Activated naive CD8-positive, alpha-beta T cell treated with anti-CD3 and anti-CD28 coated beads, Interleukin-2, amount 50 U/mL, for 16 hours (primary cell): Measurements from ENCODE around the gene THSD4.
"Not testable (repeated sequence)": the region's sequence is repeated elsewhere in the genome, so short reads cannot be mapped to it uniquely, and the experiment has no call there.

ENCODE experiments used
- DNase-seq: peaks from one replicate; pipeline ENCODE4 v3.0.0-alpha.2; 2020; ENCODE audit warnings: low read depth, low spot score

The THSD4 gene

DNA sequence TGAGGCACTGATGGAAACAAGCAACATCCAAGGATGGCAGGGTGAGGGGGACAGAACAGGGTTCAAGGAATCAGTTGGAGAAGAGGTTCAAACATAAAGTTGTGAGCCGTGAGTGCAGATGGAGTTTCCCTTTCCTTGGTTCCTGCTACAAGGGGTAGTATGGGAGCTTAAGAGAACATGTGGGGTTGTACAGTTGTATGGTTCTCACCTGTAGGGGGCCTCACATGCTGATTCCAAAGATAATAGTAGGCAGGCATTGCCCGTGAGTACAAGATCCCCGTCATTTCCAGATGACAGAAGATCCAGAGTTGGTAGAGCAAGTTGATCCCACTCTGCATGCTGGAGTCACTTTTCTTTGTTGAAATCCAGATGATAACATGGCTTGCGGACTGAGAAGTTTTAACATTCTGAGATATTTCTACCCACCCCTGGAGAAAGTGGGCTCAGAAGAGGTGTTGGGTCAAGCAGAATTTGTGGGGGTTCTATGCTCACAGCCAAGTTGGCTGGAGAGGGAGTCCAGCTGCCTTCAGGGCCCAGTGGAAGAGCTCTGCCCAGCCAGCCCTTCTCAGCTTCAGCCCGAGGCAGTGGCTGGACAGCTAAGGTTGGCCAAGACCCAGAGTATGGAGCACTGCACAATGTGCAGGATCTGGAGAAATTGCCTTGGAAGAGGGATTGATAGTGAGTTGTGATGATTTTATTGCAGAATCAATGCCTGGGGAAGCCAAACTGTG is 141.8 kb downstream of the THSD4 start:
- DNase-seq, result no peak

DNA sequence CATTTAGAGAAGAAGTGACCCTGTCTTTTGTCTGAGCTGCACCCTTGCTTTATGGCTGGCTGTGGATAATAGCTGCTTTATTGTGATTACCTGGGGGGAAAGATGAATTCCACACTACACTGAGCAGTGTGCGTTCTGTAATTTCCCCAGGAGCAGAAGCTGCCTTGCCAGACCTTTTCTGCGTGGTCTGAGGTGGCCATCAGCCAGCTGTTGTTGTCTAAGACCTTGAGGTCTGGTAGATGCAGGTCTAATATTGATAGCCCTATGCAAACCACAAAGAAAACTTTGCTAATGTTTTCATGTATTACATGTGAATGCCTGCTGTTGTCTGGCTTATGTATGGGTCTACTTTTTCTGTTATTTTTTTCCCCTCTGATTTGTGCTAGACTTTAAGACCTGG is 144.6 kb downstream of the THSD4 start:
- no peak for DNase-seq

- no peak for DNase-seq
These were observed 146.1 kb downstream of the THSD4 start for GRCh38 chr15:71261418-71261817.

DNA sequence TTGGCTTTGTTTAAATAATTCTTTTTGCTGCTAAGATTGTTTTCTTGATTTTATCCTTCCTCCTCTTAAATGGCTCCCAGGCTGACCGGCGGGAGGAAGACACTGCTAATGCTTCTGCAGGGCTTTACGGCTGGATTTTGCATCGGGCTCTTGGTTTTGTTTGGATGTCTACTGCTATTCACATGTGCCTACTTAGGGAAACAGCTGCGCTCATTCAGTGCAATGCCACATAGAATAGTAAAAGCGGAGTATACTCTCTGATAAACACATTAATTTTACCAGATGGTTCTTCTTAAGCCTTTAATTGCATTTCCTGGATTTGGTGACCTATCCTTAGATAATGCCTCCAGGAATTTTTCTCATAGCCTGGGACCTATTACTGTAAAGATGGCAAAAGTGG is 146.6 kb downstream of the THSD4 start:
- no peak for DNase-seq

DNA sequence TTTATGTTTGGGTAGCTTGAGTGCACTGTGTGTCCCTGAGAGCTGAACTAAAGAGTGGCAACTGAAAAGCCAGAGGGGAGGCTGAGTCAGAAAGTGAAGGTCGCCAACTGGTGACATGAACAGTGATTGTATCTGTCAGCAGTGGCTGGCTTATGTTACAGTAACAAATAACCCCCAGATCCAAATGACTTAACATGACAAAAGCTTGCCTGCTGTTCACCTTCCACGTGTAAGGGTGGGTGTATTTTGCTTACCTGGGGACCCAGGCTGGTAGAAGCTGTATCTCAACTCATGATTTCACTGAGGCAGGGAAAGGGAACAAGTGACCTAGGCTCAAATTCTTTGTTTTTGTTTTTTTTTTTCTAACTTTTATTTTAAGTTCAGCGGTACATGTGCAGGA is 147.3 kb downstream of the THSD4 start:
- no peak for DNase-seq

DNA sequence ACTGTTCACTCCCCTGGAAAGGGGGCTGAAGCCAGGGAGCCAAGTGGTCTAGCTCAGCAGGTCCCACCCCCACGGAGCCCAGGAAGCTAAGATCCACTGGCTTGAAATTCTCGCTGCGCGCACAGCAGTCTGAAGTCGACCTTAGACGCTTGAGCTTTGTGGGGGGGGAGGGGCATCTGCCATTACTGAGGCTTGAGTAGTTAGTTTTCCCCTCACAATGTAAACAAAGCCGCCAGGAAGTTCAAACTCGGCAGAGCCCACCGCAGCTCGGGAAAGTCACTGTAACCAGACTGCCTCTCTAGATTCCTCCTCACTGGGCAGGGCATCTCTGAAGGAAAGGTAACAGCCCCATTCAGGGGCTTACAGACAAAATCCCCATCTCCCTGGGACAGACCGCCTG is 150.3 kb downstream of the THSD4 start:
- DNase-seq, result not testable (repeated sequence)

DNA sequence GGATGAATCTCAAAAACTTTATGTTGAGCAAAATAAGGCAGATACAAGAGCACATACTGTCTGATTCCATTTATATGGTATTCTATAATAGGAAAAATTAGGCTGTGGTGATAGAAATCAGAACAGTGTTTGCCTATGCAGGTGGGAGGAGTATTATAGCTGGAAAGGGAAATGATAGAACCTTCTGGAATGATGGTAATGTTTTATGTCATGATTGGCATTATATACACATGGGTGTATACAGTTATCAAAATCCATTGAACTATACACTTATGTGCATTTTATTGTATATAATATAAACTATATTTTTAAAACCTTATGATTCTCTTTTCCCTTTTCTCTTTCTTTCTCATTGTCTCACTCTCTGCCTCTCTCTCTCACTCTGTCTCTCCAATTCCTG is 156.1 kb downstream of the THSD4 start:
- no peak for DNase-seq

- DNase-seq, result no peak
These were observed 157.7 kb downstream of the THSD4 start for GRCh38 chr15:71272932-71273331.

- DNase-seq, result no peak
These were observed 158.6 kb downstream of the THSD4 start for GRCh38 chr15:71273731-71274447.

- DNase-seq, result no peak
These were observed 159.2 kb downstream of the THSD4 start for GRCh38 chr15:71274448-71274798.

DNA sequence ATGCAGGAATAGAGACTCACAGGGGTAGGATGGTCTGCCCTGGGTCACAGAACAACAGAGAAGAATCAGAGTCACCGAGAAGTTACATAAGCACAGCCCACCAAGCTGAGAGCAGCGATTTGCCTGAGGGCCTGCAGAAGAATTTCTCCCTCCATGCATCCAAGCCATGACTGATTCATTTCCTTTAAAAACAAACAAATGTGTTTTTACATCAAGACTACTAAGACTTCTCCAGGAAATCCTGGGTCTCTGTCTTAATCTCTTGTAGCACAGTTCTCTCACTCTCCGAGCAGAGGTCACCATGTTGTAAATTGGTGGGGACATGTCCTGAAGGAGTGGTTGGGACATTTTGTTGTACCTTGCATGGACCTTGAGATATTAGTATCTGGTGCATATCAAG is 159.8 kb downstream of the THSD4 start:
- no peak for DNase-seq

- DNase-seq, result no peak
These were observed 160.5 kb downstream of the THSD4 start for GRCh38 chr15:71275566-71276335.

DNA sequence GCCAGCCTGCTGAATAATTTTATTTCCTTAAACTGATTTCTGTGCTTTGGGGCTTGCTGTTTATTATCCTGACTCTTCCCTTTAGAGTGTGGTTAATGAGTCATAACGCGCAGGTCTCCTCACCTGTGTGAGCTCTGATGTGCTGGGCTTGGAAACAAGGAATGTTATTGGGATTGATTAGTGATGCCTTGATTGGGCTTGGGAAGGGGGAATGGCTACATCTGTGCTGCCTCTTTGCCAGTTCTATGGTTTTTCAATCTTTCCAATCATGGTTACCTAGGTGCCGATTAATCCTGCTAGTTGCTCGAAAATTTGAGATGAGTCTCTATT is 161.0 kb downstream of the THSD4 start:
- no peak for DNase-seq

DNA sequence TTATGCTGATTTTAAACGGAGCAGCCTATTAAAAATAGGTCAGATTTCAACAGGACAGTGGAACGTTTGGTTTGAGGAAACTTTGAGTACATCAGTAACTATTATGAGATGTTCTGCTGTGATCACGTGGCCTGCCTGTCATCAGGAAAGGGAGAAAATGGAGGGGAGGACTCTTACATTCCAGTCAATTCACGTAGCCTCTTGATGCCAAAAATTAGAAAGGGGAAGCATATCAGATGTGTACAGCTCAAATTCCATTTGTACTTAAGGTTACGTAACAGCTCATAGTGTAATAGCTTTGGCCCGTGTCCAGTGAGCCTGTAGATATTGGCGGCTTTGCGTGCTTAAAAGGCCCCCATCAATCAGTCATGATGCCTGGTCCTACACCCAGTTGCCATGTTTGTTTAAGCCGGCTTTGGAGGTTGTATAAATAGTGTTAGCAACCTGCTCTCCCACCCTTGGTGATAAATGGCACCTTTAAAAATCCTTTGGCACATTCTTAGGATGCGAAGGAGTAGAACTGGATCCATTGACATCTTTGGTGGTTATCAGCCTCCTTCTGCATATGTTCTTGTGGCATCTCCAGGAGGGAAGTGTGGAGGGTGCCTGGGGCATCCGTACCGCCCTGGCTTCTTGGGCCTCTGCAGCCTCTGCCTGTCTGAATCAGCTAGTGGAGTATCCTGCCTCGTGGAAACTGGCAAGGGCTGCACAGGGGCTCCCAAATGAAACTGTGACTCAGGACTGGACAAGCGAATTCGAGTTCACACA is 163.9 kb downstream of the THSD4 start:
- no peak for DNase-seq

GRCh38 chr15:71279757-71280141 is 164.5 kb downstream of the THSD4 start:
- no peak for DNase-seq

DNA sequence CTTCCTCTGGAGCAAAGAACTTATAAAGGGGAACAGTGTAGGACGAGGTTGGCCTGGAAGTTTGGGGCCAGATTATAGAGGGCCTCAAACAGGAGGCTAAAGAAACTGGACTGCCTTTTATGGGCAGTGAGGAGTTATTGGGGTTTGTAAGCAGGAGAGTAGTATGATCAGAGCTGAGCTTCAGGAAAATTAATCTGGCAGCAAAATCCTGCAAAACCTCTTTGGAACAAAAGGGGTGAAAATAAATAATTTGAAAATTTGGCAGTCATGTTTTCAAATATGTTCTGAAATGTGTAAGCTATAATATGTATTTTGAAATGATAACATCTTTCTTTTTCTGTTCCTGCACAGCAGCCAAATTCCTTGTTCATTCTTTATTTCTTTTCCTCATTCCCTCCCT is 164.9 kb downstream of the THSD4 start:
- DNase-seq, result no peak

DNA sequence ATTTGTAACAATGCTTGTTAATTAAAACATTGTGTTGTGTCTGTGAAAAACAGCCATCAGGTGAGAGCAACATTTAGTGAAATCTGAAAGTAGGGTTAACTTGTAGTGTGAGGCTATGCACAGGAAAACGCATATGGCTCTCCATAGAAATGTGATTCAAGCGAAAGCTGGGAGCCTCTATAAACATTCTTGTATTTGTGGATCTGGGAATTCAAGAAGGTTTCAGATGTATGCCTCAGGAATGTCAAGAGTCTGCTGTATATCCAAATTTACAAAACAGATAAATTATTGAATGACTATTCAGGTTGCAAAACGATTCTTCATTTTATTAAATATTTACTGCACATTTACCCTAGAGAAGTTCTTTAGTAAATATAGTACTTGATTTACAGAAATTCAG is 166.0 kb downstream of the THSD4 start:
- no peak for DNase-seq

DNA sequence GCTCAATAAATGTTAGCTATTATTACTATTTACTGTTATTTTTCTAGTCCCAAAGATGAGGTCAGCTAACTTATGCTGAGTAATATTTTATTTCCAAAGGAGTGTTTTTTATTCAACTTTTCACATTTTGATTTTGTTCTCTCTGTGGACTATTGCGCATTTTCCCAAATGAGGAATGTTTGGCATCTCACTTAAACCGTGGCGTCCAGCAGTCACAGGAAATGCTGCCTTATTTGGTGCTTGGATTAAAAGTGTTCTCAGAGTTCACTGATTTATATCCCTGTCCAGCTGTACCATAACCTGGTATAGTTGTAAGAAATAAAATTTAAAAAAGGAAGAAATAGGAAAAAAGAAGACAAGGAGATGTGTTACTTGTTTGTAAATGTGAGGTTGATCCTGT is 166.8 kb downstream of the THSD4 start:
- DNase-seq, result no peak

DNA sequence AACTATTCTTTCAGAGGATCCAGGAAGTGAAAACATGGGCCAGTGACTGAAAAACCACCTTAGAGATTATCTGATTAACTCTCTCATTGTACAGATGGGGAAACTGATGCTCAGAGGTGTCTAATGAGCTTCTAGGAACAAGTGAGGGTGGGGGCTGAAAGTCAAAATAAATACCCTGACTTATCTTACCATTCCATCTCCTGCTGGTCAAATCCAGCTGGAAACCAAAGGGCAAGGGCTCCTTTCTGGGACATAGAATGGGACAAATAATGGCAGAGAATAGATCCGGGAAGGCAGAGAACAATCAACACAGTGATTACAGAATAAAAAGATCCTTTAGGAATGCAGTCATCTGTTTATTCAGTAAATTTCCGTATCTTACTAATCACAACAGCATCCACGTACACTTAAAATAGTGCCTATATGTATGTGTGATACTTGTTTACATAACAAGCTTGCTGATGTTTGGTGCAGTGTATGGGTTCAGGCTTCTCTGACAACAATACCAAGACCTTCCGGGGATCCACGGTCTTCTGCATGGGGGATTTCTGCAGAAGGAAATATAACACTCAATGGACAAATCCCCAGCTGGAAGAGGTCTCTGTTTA is 173.2 kb downstream of the THSD4 start:
- DNase-seq, result no peak

DNA sequence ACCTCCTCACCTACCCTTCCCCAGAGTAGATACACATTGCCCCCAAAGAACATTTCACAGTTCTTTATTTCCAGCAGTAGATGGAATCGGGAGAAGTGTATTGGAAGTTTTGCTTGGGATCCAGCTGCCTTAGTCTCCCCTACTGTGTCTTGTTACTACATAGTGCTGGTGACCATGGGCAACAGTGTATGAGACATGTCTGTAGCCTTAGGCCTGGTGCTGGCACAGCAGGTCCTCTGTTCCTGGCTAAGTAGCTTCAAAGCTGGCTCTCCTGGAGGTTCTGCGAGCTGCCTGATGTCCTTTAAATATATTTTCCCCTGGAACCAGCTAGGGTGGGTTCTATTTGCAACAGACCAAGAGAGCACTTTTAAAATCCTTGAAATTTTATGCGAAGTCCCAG is 174.7 kb downstream of the THSD4 start:
- DNase-seq, result no peak

GRCh38 chr15:71290881-71291635 is 175.8 kb downstream of the THSD4 start:
- no peak for DNase-seq
